GM12873 (cell line): Measurements from ENCODE around the gene BHLHE41.

Experiments
- TF ChIP-seq, protein P1 (sequence below): IDR thresholded peaks from 2 replicates; pipeline ENCODE4 v1.5.1; 2012; ENCODE audit warnings: low read depth, mild to moderate bottlenecking, moderate library complexity, low read length, control low read depth; ENCODE audit not compliant: insufficient read depth; ENCODE audit errors: missing control alignments

BHLHE41 gene

DNA sequence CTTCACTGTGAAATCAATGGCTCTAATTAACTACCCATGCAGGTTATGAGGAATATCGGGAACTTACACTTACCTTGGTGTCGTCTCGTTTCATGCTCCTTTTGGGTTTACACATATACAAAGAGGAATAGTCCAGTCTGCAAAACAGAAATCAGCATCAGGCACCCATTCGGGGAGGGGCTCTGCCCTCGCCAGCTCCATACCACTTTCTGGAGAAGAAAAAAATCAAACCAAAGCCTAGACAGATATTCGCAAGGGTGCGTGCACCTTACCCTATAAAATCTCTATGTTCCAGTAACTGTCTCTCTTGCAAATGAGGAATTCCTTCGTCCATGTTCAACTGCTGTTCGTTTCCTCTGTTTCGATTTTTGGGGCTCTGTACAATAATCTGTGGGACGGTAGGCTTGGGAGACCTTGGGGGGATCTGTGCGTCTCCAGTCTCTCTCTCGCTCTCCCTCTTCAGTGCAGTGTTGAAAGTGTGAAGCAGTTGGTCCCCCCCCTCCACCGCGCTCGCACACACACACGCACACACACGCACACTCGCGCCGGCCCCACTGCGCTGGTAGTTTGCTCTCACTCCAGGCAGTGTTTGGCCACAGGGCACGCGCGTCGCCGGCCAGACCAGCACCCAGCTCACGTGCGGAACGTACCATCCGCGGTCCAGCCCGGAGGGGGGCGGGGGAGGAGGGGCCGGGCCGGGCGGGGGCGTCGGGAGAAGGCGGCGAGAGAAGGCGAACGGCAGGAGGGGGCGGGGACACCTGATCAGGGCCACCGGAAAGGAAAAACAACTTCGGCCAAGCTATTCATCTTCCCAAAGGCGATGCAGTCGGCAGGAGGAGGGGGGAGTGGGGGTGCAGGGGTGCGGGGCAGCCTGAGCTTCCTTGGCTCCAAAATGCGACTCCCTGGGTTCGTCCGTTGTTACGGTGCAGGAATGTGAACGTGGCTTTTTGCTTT is at the start of gene BHLHE41:
TSS of gene BHLHE41 (minus strand) at position 592 of the 954 bp plus-strand sequence. CDS start at position 334, 258 bp downstream.
- TF ChIP-seq, protein P1, sequence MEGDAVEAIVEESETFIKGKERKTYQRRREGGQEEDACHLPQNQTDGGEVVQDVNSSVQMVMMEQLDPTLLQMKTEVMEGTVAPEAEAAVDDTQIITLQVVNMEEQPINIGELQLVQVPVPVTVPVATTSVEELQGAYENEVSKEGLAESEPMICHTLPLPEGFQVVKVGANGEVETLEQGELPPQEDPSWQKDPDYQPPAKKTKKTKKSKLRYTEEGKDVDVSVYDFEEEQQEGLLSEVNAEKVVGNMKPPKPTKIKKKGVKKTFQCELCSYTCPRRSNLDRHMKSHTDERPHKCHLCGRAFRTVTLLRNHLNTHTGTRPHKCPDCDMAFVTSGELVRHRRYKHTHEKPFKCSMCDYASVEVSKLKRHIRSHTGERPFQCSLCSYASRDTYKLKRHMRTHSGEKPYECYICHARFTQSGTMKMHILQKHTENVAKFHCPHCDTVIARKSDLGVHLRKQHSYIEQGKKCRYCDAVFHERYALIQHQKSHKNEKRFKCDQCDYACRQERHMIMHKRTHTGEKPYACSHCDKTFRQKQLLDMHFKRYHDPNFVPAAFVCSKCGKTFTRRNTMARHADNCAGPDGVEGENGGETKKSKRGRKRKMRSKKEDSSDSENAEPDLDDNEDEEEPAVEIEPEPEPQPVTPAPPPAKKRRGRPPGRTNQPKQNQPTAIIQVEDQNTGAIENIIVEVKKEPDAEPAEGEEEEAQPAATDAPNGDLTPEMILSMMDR: no peak

DNA sequence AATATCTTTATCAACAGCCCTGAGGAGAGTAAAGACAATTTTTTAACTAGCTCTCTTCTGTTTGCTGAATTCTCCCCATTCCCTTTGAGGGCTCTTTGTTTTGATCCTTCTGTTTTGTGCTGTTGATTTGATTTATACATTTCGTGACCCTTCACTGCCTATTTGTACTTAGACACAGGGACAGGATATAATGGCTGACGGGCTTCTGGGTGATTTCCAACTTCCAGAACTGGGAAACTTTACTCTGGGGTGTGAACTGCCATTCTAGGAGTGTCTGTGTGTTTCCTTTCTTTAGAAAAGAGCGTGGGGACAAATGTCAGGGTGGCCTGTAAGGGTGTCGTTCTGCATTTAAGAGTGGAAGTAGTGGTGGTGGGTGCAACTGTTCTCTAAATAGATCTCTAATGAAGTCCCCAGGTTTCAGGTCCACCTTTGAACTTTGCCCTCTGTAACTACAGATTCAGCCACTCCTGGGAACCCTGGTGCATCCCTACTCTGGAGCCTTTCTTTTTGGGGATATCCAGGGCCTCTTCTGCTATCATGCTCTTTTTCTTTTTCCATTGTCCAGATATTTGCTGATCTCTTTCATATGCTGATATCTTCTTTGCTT is 48.2 kb upstream of the BHLHE41 start:
- TF ChIP-seq, protein P1: no peak

DNA sequence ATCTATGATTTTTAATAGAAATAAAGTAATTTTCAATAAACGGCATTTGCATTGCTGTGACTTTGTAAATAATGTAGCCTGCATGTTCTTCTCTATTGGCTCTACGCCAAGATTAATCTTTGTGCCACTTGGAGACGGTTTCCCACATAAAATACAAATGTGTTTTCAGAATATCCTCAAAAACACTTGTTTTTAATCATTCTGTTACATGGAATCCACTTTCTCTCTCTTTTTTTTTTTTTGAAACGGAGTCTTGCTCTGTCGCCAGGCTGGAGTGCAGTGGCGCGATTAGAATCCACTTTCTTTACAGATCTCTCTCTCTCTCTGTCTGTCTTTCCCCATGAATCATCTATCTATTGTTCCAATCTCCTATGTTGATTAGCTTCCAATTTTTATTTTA is 47.7 kb upstream of the BHLHE41 start:
- TF ChIP-seq, protein P1: no peak

DNA sequence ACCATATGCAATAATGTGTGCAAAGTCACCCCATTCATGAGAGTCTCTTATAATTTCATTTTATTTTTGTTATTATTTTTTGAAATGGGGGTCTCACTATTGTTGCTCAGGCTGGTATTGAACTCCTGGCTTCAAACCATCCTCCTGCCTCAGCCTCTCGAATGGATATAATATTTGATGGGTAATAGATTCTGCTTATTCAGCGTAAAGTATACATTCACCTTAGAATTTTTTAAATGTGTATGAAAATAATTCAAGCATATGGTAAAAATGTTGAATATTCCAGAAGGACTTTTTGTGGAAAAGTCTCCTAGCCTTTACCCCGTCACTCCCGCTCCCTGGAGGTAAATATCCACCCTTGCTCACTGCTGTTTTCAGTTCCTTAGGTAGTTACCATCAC is 47.2 kb upstream of the BHLHE41 start:
- TF ChIP-seq, protein P1: no peak

DNA sequence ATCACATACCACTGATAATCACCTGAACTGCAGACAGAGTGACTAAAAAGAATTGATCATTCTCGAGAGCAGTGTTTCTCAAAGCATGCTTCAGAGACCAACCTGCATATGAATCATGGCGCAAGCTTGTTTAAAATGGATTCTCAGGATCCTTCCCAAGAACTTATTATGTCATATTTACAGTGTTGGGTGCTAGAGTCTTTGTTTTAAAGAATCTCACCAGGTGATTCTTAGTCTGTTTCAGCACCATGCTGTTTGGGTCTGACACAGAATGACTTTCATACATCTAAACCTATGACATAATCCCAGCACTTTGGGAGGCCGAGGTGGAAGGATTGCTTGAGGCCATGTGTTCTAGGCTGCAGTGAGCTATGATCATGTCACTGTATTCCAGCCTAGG is 39.3 kb upstream of the BHLHE41 start:
- TF ChIP-seq, protein P1: no peak

DNA sequence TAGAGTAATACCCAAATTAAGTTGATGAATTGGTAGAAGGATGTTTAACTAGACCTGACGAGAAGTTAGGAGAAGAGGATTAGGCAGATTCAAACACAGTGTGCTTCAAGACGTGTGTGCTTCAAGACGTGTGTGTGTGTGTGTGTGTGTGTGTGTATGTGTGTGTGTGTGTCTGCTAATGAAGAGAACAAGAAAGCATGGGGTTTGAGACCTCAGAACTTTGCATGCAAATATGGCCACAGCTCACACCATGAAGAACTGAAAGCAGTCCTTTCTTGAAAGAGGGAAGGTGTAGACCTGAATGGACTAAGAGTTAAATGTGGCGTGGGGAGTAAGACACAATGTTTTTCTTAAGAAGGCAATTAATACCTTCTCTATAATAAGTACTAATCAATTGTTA is 38.1 kb upstream of the BHLHE41 start:
- TF ChIP-seq, protein P1: no peak

DNA sequence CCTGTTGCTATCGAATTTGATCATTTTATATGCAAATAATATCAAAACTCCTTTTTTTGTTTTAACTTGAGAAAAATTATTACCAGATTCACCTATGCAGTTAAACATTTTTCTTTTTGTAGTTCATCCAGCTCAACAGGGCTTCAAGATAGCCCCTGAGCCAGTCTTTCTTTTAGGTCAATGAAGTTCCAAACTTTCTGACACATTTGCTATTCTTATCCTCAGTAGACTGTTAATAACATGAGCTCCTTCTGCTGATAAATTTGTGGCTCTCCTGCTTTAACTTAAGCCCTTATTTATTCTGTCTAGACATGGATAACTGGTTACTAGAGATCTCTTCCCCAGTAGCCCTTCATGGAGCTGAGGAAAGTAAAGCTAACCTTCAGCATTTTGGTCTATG is 37.3 kb upstream of the BHLHE41 start:
- TF ChIP-seq, protein P1: no peak
